Activated naive CD8-positive, alpha-beta T cell (primary cell): Measurements from ENCODE around the gene TRAK1.

Source experiments
- H3K27ac Mint-ChIP-seq: one replicate; pipeline ENCODE4 v1.8.0; 2021; ENCODE audit warnings: mixed read lengths
- H3K27me3 Mint-ChIP-seq: one replicate; pipeline ENCODE4 v1.8.0; 2021; ENCODE audit warnings: mixed read lengths
- H3K36me3 Mint-ChIP-seq: one replicate; pipeline ENCODE4 v1.8.0; 2021; ENCODE audit warnings: mixed read lengths
- H3K4me1 Mint-ChIP-seq: one replicate; pipeline ENCODE4 v1.8.0; 2021; ENCODE audit warnings: low read depth, mixed read lengths
- H3K4me3 Mint-ChIP-seq: one replicate; pipeline ENCODE4 v1.8.0; 2021; ENCODE audit warnings: mild to moderate bottlenecking, mixed read lengths
- H3K9me3 Mint-ChIP-seq: one replicate; pipeline ENCODE4 v1.8.0; 2021; ENCODE audit warnings: low read depth, mixed read lengths

Gene TRAK1

DNA sequence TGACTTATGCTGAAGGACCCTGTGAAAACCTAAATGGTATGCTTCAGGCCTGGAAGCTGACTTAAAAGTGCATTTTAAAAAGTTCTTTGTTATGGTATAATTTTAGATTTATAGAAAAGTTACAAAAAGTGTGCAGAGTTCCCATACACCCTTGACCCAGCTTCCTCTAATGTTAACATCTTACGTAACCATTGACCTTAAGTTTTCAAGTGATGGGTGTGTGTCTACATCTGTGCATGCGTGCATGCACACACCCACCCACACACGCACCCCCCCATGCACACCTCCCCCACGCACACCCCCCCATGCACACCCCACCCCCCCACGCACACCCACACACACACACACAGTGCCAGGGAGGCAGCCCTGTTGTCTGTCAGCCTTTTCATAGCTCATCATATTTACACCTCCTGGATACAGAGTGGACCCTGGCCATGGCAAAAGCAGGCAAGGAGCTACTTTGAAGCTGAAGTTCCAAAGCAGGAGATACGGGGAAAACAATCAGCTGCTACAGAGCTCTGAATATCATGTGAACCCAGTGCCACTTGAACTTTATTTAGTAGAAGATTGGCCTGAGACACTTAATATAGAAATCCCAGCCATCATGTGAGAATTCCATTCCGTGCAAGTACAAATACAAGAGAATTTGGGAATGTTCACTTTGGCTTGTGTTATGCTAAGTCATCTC is 30.0 kb upstream of the TRAK1 start:
- H3K4me3 Mint-ChIP-seq: no peak overlapping the region
- peaks cover 7% of the 10 kb centered on the region for H3K4me1 Mint-ChIP-seq
- peak overlapping the region; percentile 16 for H3K27ac Mint-ChIP-seq

DNA sequence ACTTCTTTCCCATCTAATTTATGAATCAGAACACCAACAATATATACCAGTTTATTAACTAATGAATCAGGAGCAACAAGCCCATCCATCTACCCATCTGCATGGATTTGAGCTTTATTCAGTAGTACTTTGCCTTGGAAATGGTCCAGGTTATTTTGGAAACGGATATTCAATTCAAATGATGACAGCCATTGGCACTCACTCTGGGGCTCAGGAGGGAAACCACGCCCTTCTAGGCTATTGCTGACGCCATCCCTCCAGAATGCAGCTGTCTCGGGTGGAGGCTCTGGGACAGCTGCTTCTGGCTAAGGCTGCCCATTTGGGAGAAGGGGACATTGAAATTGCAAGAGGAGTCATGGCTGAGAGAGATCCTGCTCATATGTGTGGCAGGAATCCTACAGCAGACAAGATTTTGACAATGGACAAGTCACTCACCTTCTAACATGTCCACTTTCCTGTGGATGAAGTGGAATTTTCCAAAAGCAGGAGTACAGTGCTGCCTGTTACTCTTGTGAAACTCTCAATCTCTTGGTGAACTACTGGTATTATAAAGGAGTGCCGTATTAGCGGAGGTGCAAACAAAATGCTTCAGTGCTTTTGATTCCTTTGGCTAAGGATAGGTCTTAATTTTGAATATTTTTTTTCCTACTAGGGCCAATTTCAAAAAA is 29.3 kb upstream of the TRAK1 start:
- Mint-ChIP-seq H3K4me3 (no peak overlapping the region), H3K36me3 (peaks cover 3% of the 10 kb centered on the region), H3K9me3 (no peaks in the 10 kb centered on the region), H3K4me1 (peaks cover 11% of the 10 kb centered on the region), H3K27ac (peak overlapping the region; percentile 16), H3K27me3 (no peaks in the 10 kb centered on the region)

More for the DNA sequence above, 30.0 kb upstream of the TRAK1 start:
- Mint-ChIP-seq H3K27me3 (no peaks in the 10 kb centered on the region), H3K36me3 (peaks cover 3% of the 10 kb centered on the region), H3K9me3 (no peaks in the 10 kb centered on the region)

DNA sequence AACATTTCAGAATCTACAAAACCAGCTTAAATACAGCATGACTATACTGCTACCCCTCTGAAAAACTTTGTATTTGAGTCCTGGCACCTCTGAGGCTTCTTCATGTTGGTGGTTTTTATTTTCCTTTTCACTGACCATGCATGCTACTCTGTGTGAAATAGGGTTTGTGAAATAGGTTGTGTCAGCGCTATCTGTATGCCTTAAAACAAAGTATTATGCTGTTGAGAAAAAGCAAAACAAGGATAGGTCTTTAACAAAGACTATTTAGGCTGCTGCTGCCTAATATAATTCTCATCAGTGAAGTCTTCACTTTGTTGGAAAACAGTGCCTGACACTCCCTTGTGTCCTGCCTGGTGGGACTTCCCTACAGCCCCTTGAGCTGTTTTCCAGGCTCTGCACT is 28.7 kb upstream of the TRAK1 start:
- no peaks in the 10 kb centered on the region for H3K27me3 Mint-ChIP-seq
- H3K4me1 Mint-ChIP-seq: peaks cover 16% of the 10 kb centered on the region
- H3K36me3 Mint-ChIP-seq: peaks cover 3% of the 10 kb centered on the region
- H3K4me3 Mint-ChIP-seq: no peak overlapping the region
- no peaks in the 10 kb centered on the region for H3K9me3 Mint-ChIP-seq
- no peak overlapping the region for H3K27ac Mint-ChIP-seq

DNA sequence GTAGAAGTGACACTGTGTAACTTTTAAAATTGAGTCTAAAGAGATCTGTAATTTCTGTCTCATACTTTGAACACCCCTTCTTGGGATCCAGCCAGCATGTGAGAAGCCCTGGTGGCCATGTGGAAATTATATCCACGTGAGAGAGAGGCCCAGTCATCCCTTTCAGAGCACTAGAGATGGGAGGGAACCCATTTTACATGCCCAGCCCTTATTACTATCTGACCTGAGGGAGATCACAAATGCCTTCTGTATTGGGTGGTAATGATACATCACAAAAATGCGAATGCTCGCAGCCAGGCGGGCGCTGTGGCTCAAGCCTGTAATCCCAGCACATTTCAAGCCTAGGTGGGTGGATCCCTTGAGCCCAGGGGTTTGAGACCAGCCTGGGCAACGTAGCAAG is 27.3 kb upstream of the TRAK1 start:
- H3K9me3 Mint-ChIP-seq: no peaks in the 10 kb centered on the region
- no peak overlapping the region for H3K27ac Mint-ChIP-seq
- no peaks in the 10 kb centered on the region for H3K27me3 Mint-ChIP-seq
- peaks cover 18% of the 10 kb centered on the region for H3K4me1 Mint-ChIP-seq
- peaks cover 3% of the 10 kb centered on the region for H3K36me3 Mint-ChIP-seq
- H3K4me3 Mint-ChIP-seq: no peak overlapping the region

DNA sequence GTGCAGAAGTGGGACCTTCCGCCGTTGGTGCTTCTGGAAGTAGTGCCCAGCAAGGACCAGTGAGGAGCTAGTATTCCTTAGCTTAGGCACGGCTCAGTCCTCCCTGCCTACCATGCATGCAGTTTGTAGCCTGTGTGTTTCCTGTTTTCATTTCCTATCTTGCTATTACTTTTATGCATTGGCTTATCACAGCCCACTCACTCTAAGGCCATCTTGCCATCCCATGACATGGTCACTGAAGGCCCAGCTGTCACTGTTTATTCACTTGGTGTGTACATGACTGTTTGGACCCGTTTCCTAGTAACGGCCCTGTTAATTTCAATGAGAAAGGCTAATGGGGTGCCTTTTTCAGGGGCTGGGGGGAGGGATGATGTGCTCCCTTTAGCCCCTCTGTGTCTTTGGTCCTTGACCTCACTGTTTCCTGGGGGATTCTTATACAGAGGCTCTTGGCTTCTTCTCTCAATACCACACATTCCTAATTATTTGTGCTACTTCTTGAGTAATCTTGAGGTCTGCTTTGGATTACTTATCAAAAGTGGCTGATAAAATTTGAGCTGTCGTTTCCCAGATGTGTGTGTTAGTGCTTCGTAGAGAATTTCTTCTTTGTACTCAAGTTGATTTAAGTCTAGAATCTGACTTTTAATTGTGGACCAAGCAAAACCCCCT is 24.5 kb upstream of the TRAK1 start:
- Mint-ChIP-seq H3K4me1 (peaks cover 21% of the 10 kb centered on the region), H3K27ac (no peak overlapping the region), H3K9me3 (no peaks in the 10 kb centered on the region), H3K36me3 (peaks cover under 1% of the 10 kb centered on the region), H3K27me3 (no peaks in the 10 kb centered on the region), H3K4me3 (no peak overlapping the region)

DNA sequence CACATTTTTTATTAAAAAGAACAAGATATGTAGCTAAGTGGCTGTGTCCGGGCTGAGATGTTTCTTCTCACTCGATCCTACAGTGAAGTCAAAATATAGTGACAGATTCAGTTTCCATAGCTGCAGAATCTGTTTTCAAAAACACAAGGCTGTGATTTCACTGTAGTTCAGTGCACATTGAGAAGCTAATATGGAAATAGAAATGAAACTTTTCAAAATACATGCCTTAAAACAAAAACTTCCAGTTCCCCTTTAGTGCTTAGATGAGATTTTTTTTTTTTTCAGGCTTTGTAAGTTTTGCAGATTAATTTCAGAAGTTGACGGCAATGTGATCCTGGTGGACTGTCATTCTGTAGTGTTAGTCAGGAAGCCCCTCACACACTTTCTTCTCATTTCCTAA is 23.8 kb upstream of the TRAK1 start:
- Mint-ChIP-seq H3K9me3 (no peaks in the 10 kb centered on the region), H3K4me3 (no peak overlapping the region), H3K27me3 (no peaks in the 10 kb centered on the region), H3K27ac (no peak overlapping the region), H3K4me1 (peaks cover 24% of the 10 kb centered on the region), H3K36me3 (no peaks in the 10 kb centered on the region)

DNA sequence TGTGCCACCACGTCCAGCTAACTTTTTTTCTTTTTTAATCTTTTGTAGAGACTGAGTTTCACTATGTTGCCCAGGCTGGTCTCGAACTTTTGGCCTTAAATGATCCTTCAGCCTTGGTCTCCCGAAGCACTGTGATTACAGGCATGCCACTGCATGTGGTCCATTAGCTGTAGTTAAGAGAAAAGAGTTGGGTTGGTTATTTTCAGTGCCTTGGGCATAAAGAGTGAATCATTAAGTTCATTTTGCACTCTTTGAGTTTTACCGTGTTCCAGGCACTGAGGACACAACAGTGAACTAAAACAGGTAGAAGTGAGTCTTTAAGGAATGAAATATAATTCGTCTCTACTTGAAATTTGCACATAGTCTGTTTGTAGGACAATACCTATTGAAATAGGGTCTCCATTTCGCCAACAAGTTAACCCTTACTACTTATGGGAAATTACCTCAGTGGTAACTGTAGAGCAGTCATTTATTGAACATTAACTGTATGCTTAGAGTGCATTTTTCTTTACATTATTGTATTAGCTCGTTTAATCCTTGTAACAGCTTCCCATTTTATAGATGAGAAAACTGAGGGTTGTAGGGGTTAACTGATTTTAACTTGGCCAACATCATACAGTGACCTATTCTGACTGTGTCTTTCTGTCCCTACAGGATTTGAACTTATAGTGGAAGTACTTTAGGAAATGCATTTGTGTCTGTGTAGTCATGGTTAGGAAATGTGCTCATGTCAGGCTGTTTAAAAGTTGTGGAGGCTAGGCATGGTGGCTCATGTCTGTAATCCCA is 22.7 kb upstream of the TRAK1 start:
- Mint-ChIP-seq H3K36me3 (no peaks in the 10 kb centered on the region), H3K4me3 (no peak overlapping the region), H3K4me1 (peaks cover 32% of the 10 kb centered on the region), H3K27me3 (no peaks in the 10 kb centered on the region), H3K27ac (no peak overlapping the region), H3K9me3 (no peaks in the 10 kb centered on the region)

DNA sequence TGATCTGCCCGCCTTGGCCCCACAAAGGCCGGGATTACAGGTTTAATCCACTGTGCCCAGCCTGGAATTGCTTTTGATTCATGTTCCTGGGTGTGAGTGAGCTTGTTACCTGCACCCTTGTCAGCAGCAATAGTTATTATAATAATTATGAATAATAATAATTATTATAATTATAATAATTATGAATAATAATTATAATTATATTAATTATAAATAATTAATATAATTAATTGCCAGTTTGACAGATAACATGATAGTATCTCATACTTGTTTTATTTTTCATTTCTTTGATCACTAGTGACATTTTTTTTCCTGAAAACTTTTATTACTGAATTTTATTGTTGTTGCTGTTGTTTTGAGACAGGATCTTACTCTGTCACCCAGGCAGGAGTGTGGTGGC is 21.1 kb upstream of the TRAK1 start:
- Mint-ChIP-seq H3K36me3 (no peaks in the 10 kb centered on the region), H3K4me1 (peaks cover 32% of the 10 kb centered on the region), H3K4me3 (no peak overlapping the region), H3K27ac (no peak overlapping the region), H3K27me3 (no peaks in the 10 kb centered on the region), H3K9me3 (no peaks in the 10 kb centered on the region)

DNA sequence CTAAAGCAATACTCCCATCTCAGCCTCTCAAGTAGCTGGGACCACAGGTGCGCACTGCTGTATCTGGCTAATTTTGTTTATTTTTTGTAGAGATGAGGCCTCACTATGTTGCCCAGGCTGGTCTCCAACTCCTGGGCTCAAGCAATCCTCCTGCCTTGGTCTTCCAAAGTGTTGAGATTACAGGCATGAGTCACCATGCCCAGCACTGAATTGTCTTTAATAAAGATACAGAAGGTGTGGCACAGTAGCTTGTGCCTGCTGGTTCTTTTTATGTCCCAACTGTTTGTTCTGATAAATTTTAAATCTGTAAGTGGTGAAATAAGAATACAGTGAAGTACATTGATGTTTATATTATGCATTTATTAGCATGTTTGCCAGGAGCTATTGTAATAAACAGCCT is 20.6 kb upstream of the TRAK1 start:
- Mint-ChIP-seq H3K27me3 (no peaks in the 10 kb centered on the region), H3K9me3 (no peaks in the 10 kb centered on the region), H3K4me1 (peaks cover 32% of the 10 kb centered on the region), H3K36me3 (peaks cover 2% of the 10 kb centered on the region), H3K27ac (no peak overlapping the region), H3K4me3 (no peak overlapping the region)

DNA sequence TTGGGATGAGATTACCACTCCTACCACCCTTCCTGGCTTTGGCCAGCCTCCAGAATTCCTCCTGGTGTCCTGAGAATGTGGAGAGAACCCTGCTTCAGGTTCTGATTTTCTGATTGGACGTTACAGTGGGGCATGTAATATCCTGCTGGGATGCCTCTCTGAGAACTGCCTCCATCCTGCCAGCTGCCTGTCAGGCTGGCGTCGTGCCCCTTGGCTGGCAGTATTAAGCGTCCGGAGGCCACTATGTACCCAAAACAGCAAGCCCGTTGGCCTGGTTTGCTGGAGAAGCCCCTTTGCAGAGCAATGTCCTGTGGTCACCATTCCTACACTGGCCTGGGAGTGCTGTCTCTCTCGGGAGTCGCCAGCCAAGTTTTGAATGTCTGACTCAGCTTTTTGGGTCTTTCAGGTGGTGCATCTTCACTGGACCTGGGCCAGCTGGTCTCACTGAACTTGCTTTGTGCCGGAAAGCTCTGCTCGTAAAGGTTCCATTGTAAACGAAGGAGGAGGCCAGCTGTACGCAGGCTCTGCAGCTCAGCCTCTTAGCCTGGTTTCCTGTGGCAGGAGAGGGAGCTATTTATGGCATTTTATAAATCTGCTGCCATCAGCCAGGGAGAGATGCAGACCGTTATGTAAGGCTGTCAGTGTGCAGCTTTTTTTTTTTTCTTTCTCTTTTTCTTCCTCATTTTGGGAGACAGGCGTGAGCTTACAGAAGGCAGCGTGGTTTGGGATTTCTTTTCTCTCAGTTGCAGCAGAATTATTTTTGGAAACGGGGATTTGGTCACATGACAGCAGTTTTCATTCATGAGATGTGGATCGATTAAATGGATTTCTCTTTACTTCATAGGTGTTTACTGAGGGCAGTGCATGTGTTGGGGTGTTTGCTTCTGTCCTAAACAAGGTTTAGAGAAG is 19.0 kb upstream of the TRAK1 start:
- Mint-ChIP-seq H3K9me3 (no peaks in the 10 kb centered on the region), H3K36me3 (peaks cover 5% of the 10 kb centered on the region), H3K27ac (no peak overlapping the region), H3K4me1 (peaks cover 23% of the 10 kb centered on the region), H3K27me3 (no peaks in the 10 kb centered on the region), H3K4me3 (no peak overlapping the region)

DNA sequence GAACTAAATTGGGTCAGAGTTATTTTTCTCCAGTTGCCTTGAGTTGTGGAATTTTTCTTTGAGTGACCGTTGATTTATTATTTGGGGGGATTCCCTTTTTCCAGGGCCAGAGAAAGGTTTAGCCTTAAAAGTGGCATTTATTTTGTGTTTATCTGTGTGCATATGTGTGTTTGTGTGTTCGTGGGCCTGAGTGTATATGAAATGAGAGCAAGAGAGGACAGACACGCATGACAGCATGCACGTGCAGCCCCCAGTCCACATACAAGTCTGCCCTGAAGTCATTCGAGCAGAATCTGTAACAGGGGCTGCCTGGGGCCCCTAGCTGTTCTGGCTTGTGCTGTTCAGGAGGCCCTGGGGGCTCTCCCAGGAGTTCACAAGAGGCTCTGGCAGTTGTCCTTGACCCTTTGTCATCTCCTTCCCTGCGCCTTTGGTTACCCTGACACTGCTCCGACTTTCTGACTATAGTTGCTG is 18.3 kb upstream of the TRAK1 start:
- Mint-ChIP-seq H3K9me3 (no peaks in the 10 kb centered on the region), H3K4me3 (no peak overlapping the region), H3K27ac (no peak overlapping the region), H3K27me3 (no peaks in the 10 kb centered on the region), H3K36me3 (peaks cover 8% of the 10 kb centered on the region), H3K4me1 (peaks cover 21% of the 10 kb centered on the region)

DNA sequence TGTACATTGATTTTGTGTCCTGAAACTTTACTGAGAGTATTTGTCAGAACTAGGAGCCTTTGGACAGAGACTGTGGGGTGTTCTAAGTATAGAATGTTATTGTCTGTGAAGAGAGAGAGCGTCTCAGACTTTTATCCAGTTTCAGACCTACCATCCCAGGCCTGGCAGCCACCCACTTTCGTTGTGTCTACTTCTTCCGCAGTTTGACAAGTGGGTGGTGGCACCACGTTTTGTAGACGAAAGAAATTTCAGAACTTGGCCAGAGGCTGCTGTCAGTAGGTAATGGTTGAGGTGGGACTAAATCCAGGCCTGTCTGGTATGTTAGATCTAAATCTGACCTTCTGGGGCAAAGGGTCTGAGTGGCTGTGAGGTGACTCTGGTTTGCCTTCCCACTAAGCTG is 13.4 kb upstream of the TRAK1 start:
- Mint-ChIP-seq H3K4me3 (no peak overlapping the region), H3K27me3 (no peaks in the 10 kb centered on the region), H3K9me3 (no peaks in the 10 kb centered on the region), H3K36me3 (peaks cover 8% of the 10 kb centered on the region), H3K4me1 (peaks cover 41% of the 10 kb centered on the region), H3K27ac (no peak overlapping the region)

DNA sequence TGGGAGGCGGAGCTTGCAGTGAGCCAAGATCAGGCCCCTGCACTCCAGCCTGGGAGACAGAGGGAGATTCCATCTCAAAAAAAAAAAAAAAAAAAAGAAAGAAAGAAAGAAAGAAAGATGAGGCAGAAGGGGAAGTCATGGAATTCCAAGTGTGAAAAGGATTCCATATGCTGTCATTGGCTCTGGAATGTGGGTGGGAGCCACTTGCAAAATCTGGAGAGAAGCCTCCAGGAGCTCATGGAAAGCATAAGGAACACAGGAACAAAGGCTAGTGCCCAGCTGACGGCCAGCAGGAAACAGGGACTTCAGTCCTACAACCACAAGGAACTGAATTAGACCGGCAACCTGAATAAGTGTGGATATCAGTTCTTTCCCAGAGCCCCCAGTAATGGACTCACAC is 12.5 kb upstream of the TRAK1 start:
- Mint-ChIP-seq H3K36me3 (peaks cover 8% of the 10 kb centered on the region), H3K4me1 (peaks cover 42% of the 10 kb centered on the region), H3K4me3 (no peak overlapping the region), H3K27me3 (no peaks in the 10 kb centered on the region), H3K27ac (no peak overlapping the region), H3K9me3 (no peaks in the 10 kb centered on the region)
